Esophagus muscularis mucosa (tissue), 3 donors: ENCODE results near the gene ZNF784.

Experiments
- CTCF ChIP-seq, 3 experiments: fragments of 200-600 bp in 2 of 3; fragments of 450-650 bp in 1 of 3; sonication (generic) in 2 of 3; IDR thresholded peaks; one replicate each; pipeline ENCODE4 v1.5.1; 2017 to 2019; ENCODE audit warnings: antibody characterized with exemption in 3 of 3, mild to moderate bottlenecking in 2 of 3, moderate library complexity in 1 of 3
- POLR2A ChIP-seq: fragments of 450-650 bp; IDR thresholded peaks from one replicate; pipeline ENCODE4 v1.6.1; 2017; ENCODE audit warnings: antibody characterized with exemption, moderate library complexity, mild to moderate bottlenecking, low read depth

- TF ChIP-seq POLR2A (no peak), CTCF (IDR thresholded peaks at IDR 0.05) (no peak)
These were observed 19.5 kb upstream of the ZNF784 start for GRCh38 chr19:55643887-55644176.
